Activated gamma-delta T cell (primary cell): Measurements from ENCODE around the gene CAP2.
"Not testable (repeated sequence)": the region's sequence is repeated elsewhere in the genome, so short reads cannot be mapped to it uniquely, and the experiment has no call there.

ENCODE experiments used
- DNase-seq: peaks from one replicate; lab custom pipeline; 2025; lab: John Stamatoyannopoulos, UW

The CAP2 gene

DNA sequence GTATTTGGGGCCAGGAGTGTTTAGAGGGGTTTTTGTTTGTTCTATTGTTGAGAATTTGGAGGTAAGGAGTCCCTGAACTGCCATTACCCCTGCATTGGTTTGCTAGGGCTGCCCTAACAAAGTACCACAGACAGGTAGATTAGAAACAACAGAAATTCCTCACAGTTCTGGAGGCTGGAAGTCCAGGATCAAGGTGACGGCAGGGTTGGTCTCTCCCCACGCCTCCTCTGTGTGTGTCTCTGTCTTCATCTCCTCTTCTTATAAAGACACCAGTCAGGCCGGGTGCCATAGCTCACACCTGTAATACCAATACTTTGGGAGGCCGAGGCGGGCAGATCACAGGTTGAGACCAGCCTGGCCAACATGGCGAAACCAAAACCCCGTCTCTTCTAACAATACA, 109.7 kb downstream of the CAP2 start:
- no peak for DNase-seq

DNA sequence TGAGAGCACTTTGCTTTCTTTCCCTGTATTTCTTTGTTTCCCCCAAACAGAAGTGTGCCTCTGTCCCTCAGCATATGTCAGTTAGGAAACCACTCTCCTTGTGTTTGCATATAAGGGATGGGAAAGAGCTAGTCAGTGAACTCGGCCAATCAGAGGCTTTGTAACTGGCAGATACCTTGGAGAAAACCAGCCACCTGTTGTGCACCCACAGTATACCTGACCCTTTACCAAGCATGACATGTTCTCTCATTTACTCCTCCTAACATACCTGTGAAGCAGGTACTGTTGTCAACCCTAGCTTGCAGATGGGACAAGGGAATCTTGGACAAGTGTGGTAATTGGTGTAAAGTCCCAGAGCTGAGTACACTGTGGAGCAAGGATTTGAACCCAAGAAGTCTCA, 110.6 kb downstream of the CAP2 start:
- DNase-seq, result no peak

GRCh38 chr6:17505062-17505476, 111.7 kb downstream of the CAP2 start:
- DNase-seq, result no peak

- no peak for DNase-seq
Measured at GRCh38 chr6:17505767-17506280, 112.4 kb downstream of the CAP2 start.

- no peak for DNase-seq
Measured at GRCh38 chr6:17506531-17506930, 113.1 kb downstream of the CAP2 start.

GRCh38 chr6:17506962-17507361, 113.6 kb downstream of the CAP2 start:
- DNase-seq, result no peak

- no peak for DNase-seq
Measured at GRCh38 chr6:17511084-17511483, 117.7 kb downstream of the CAP2 start.

- DNase-seq, result no peak
Measured at GRCh38 chr6:17511580-17511979, 118.2 kb downstream of the CAP2 start.

DNA sequence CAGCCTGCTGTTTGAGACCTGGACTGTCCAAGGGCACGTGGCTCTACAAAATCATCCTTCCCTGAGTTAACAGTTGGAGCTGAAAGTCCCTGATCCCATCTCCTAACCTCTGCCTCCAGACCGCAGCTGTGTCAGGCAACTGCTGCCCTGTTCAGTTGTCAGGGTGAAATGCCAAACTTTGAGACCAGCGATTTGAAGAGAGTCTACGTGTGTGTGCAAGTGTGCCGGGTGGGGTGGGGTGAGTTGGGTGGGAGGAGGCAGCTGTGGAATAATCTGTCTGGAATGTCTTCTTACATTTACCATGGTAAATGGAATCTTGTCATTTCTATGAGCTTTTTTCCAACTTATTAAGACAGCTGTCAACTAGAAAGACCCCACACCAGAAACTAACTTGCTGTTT, 125.7 kb downstream of the CAP2 start:
- no peak for DNase-seq

- no peak for DNase-seq
Measured at GRCh38 chr6:17525637-17526036, 132.2 kb downstream of the CAP2 start.

DNA sequence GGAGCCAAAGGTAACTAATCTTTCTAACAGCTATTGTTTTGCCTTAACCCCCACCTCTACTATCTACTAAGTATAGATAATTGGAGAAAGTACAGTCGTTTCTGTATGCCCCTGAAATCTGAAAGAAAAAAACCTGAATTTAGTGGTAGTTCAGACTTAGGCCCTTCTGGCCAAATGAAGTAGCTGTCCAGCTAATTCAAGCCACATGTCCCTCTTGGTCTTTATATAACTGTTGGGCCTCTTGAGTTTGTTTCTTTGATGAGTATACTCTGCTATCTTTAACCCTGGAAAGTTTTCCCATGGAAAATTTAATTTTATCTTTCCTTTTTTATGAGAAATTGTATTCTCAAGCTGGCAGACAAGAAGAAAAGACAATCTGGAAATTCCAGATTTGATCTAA, 133.7 kb downstream of the CAP2 start:
- DNase-seq, result no peak

GRCh38 chr6:17530321-17530835, 137.0 kb downstream of the CAP2 start:
- no peak for DNase-seq

DNA sequence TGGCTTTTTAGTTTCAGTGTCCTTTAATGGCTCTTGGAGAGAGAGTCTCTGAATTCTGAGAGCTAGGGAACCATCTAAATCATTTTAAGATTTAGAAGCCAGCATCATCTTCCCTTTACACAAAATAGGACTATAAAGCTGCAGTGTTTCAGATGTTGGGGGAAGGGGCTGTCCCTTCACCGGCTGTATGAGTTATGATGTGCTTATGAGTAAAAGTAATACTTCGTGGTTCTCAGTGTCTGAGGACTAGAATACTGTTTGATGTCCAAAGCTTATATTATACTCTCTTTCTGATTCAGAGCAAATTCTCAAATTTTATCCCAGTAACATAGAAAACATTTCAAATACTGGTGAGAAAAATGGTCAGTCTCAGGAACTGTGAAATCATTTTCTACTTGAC, 143.2 kb downstream of the CAP2 start:
- no peak for DNase-seq

GRCh38 chr6:17542243-17542642, 148.8 kb downstream of the CAP2 start:
- no peak for DNase-seq

DNA sequence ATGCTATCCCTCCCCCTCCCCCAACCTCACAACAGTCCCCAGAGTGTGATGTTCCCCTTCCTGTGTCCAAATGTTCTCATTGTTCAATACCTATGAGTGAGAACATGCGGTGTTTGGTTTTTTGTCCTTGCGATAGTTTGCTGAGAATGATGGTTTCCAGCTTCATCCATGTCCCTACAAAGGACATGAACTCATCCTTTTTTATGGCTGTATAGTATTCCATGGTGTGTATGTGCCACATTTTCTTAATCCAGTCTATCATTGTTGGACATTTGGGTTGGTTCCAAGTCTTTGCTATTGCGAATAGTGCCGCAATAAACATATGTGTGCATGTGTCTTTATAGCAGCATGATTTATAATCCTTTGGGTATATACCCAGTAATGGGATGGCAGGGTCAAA, 152.3 kb downstream of the CAP2 start:
- not testable (repeated sequence) for DNase-seq

DNA sequence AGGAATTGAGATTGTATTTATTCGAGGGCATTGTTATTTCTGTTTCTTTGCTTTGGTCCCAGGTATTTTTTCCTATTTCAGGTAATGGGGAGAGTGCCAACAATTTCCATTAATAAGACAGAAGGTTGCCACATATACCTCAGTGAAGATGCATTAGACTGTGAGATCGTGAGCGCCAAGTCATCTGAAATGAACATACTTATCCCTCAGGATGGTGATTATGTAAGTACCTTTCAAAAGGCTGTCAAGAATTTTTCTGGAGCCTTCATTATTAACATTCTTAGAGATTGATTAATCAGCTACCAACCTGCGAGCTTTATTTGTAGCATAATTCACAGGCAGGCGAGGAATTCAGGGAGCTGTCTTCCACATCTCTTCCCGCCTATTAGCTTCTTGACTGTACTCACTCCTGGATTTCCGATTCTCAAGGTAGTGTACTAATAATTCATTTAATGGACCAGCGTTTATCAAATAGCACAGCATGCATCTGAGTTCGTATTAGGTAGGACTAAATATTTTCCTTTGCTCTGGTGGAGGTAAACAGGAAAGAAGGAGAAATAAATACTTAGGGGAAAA, 158.1 kb downstream of the CAP2 start:
- DNase-seq, result no peak

- no peak for DNase-seq
Measured at GRCh38 chr6:17552861-17553260, 159.5 kb downstream of the CAP2 start.

- DNase-seq, result no peak
Measured at GRCh38 chr6:17556014-17556413, 162.6 kb downstream of the CAP2 start.

- DNase-seq, result no peak
Measured at GRCh38 chr6:17562636-17563035, 169.2 kb downstream of the CAP2 start.

DNA sequence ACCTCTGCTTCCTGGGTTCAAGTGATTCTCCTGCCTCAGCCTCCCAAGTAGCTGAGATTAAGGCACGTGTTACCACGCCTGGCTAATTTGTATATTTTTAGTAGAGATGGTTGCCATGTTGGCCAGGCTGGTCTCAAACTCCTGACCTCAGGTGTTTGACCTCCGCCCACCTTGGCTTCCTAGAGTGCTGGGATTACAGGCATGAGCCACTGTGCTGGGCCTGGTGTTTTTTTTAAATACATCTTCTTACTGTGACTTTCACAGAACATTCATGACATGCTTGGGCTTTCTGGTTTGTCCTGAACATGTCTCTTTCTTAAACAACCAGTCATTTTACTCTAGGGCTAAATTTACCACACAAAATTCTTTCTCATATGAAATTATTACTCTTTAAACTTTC, 172.0 kb downstream of the CAP2 start:
- no peak for DNase-seq

- DNase-seq, result no peak
Measured at GRCh38 chr6:17574866-17575560, 181.6 kb downstream of the CAP2 start.

- DNase-seq, result no peak
Measured at GRCh38 chr6:17577059-17577458, 183.7 kb downstream of the CAP2 start.

DNA sequence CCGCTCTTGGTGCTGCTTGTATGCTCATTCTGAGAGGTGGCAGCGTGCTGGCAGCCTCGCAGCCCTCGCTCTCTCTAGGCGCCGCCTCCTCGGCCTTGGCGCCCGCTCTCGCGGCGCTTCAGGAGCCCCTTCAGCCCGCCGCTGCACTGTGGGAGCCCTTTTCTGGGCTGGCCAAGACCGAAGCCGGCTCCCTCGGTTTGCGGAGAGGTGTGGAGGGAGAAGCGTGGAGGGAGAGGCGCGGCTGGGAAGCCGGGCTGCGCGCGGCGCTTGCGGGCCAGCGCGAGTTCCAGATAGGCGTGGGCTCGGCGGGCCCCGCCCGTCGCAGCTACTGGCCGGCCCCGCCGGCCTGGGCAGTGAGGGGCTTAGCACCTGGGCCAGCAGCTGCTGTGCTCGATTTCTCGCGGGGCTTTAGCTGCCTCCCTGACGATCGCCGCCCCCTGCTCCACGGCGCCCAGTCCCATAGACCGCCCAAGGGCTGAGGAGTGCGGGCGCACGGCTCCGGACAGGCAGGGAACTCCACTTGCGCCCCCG, 187.2 kb downstream of the CAP2 start:
- peak; percentile 15 for DNase-seq
